Esophagus squamous epithelium (tissue), 4 donors: ENCODE measurements around the gene ANKRD17.

Experiments
- CTCF ChIP-seq, 6 experiments: fragments of 450-650 bp in 4 of 6; fragments of 200-600 bp in 2 of 6; sonication (generic) in 2 of 6; IDR thresholded peaks; one replicate each; pipeline ENCODE4 v1.5.1; 2016 to 2019; ENCODE audit warnings: antibody characterized with exemption in 6 of 6, mild to moderate bottlenecking in 4 of 6, moderate library complexity in 4 of 6
- POLR2A ChIP-seq, 4 donors: fragments of 450-650 bp; IDR thresholded peaks; one replicate each; pipeline ENCODE4 v1.6.1; 2017; ENCODE audit warnings: antibody characterized with exemption in 4 of 4, mild to moderate bottlenecking in 4 of 4, moderate library complexity in 3 of 4

- TF ChIP-seq POLR2A (IDR thresholded peaks at IDR 0.05) (no peak), CTCF (IDR thresholded peaks at IDR 0.05) (no peak)
These were observed 61.4 kb downstream of the ANKRD17 start for GRCh38 chr4:73197220-73197619.
